Activated CD4-positive, alpha-beta T cell treated with anti-CD3 and anti-CD28 coated beads, Interleukin-2, amount 10 ng/mL, durations not matched to agents 7 days and 5 days (primary cell): Measurements from ENCODE around the gene GRIN3B. TPM values are rescaled to one million over a fixed set of nuclear protein-coding genes. Genes with fewer than 3 reads are reported as not detected.
A peak's percentile ranks its signal among the peaks of the same experiment; 100 is the strongest.
"Not testable (repeated sequence)": the region's sequence is repeated elsewhere in the genome, so short reads cannot be mapped to it uniquely, and the experiment has no call there.

Experiments
- CTCF ChIA-PET: fragments of 350-600 bp; sonication (Branson Sonifier 250); formaldehyde crosslinking; loops from one replicate; lab custom pipeline; 2021; ENCODE audit warnings: antibody characterized with exemption; lab: Charles Lee
- POLR2A ChIA-PET: fragments of 350-600 bp; sonication (Branson Sonifier 250); formaldehyde crosslinking; loops from one replicate; lab custom pipeline; 2021; ENCODE audit warnings: antibody characterized with exemption; lab: Charles Lee
- DNase-seq: peaks from one replicate; pipeline ENCODE4 v3.0.0-alpha.2; 2020
- H3K27ac Mint-ChIP-seq: one replicate; pipeline ENCODE4 v1.8.0; 2021; ENCODE audit warnings: mild to moderate bottlenecking, moderate library complexity, mixed read lengths
- H3K27me3 Mint-ChIP-seq: one replicate; pipeline ENCODE4 v1.8.0; 2021; ENCODE audit warnings: mixed read lengths
- H3K36me3 Mint-ChIP-seq: one replicate; pipeline ENCODE4 v1.8.0; 2021; ENCODE audit warnings: low read depth, mixed read lengths
- H3K4me1 Mint-ChIP-seq: one replicate; pipeline ENCODE4 v1.8.0; 2021; ENCODE audit warnings: mixed read lengths
- H3K4me3 Mint-ChIP-seq: one replicate; pipeline ENCODE4 v1.8.0; 2021; ENCODE audit warnings: mild to moderate bottlenecking, moderate library complexity, mixed read lengths
- H3K9me3 Mint-ChIP-seq: one replicate; pipeline ENCODE4 v1.8.0; 2021; ENCODE audit warnings: mixed read lengths
- total RNA-seq, 2 experiments: library from RNA; stranded (reverse); gene quantifications; one replicate each; pipeline ENCODE4 v1.2.3, GENCODE V29; 2021

GRIN3B gene
- total RNA-seq, 2 experiments from 2014 or later, result not detected

- H3K27ac Mint-ChIP-seq, result no peak overlapping the region
Observed at GRCh38 chr19:1015782-1016646, 15.8 kb downstream of the GRIN3B start.

GRCh38 chr19:1016647-1017114 lies 16.5 kb downstream of the GRIN3B start:
- POLR2A ChIA-PET, result no interaction called here
- CTCF ChIA-PET, result interaction anchor here (1.1 to 1.3 kb wide), 2 partner anchors 51 to 228 kb away, joined by 4 read pairs; no protein-coding TSS in a partner anchor
- Mint-ChIP-seq H3K27me3 (no peaks in the 10 kb centered on the region), H3K4me1 (peaks cover 31% of the 10 kb centered on the region), H3K9me3 (no peaks in the 10 kb centered on the region), H3K27ac (peak overlapping the region; percentile 57), H3K4me3 (no peak overlapping the region), H3K36me3 (peaks cover 4% of the 10 kb centered on the region)
- DNase-seq, result no peak

More at GRCh38 chr19:1015782-1016646, 15.8 kb downstream of the GRIN3B start:
- Mint-ChIP-seq H3K9me3 (no peaks in the 10 kb centered on the region), H3K27me3 (no peaks in the 10 kb centered on the region), H3K4me1 (peaks cover 25% of the 10 kb centered on the region), H3K36me3 (peaks cover 4% of the 10 kb centered on the region), H3K4me3 (no peak overlapping the region)
- POLR2A ChIA-PET, result no interaction called here
- CTCF ChIA-PET, result interaction anchor here (1.1 to 1.3 kb wide), 2 partner anchors 52 to 228 kb away, joined by 4 read pairs; no protein-coding TSS in a partner anchor
- DNase-seq, result no peak

- Mint-ChIP-seq H3K4me1 (peaks cover 33% of the 10 kb centered on the region), H3K9me3 (no peaks in the 10 kb centered on the region), H3K27ac (peak overlapping the region; percentile 57), H3K36me3 (peaks cover 4% of the 10 kb centered on the region), H3K4me3 (no peak overlapping the region), H3K27me3 (no peaks in the 10 kb centered on the region)
- POLR2A ChIA-PET, result no interaction called here
- no peak for DNase-seq
- CTCF ChIA-PET, result interaction anchor here (0.6 to 1.3 kb wide), 2 partner anchors 50 to 60 kb away, joined by 3 to 4 read pairs; no protein-coding TSS in a partner anchor
Observed at GRCh38 chr19:1017115-1017905, 17.1 kb downstream of the GRIN3B start.

- no peak for DNase-seq
- H3K4me1 Mint-ChIP-seq, result peaks cover 33% of the 10 kb centered on the region
- H3K4me3 Mint-ChIP-seq, result no peak overlapping the region
- no peak overlapping the region for H3K27ac Mint-ChIP-seq
- ChIA-PET POLR2A (no interaction called here), CTCF (no interaction called here)
- peaks cover 4% of the 10 kb centered on the region for H3K36me3 Mint-ChIP-seq
- no peaks in the 10 kb centered on the region for H3K9me3 Mint-ChIP-seq
- no peaks in the 10 kb centered on the region for H3K27me3 Mint-ChIP-seq
Observed at GRCh38 chr19:1017906-1018305, 17.7 kb downstream of the GRIN3B start.

GRCh38 chr19:1018393-1018792 lies 18.2 kb downstream of the GRIN3B start:
- Mint-ChIP-seq H3K4me3 (peak overlapping the region; percentile 96), H3K27ac (peak overlapping the region; percentile 72), H3K4me1 (peaks cover 33% of the 10 kb centered on the region)

GRCh38 chr19:1018932-1019615 lies 18.9 kb downstream of the GRIN3B start:
- H3K9me3 Mint-ChIP-seq, result no peaks in the 10 kb centered on the region
- H3K4me1 Mint-ChIP-seq, result peaks cover 35% of the 10 kb centered on the region
- CTCF ChIA-PET, result interaction anchor here (0.6 to 1.9 kb wide), 4 partner anchors 46 to 1122 kb away, joined by 3 to 4 read pairs (median 4); no protein-coding TSS in a partner anchor
- POLR2A ChIA-PET, result no interaction called here
- H3K27ac Mint-ChIP-seq, result peak overlapping the region; percentile 72
- H3K4me3 Mint-ChIP-seq, result peak overlapping the region; percentile 96
- H3K27me3 Mint-ChIP-seq, result no peaks in the 10 kb centered on the region
- no peak for DNase-seq
- peaks cover 4% of the 10 kb centered on the region for H3K36me3 Mint-ChIP-seq

More at GRCh38 chr19:1018393-1018792, 18.2 kb downstream of the GRIN3B start:
- ChIA-PET POLR2A (no interaction called here), CTCF (interaction anchor here (1.9 kb wide), 1 partner anchor 46 kb away, joined by 4 read pairs; no protein-coding TSS in a partner anchor)
- Mint-ChIP-seq H3K27me3 (no peaks in the 10 kb centered on the region), H3K36me3 (peaks cover 4% of the 10 kb centered on the region), H3K9me3 (no peaks in the 10 kb centered on the region)
- DNase-seq, result no peak

- POLR2A ChIA-PET, result interaction anchor here (1.1 kb wide), 1 partner anchor 11 kb away, joined by 3 read pairs; no protein-coding TSS in a partner anchor
Observed at GRCh38 chr19:1019616-1019961, 19.4 kb downstream of the GRIN3B start.

GRCh38 chr19:1019980-1020867 lies 20.0 kb downstream of the GRIN3B start:
- H3K27ac Mint-ChIP-seq, result peak overlapping the region; percentile 91
- CTCF ChIA-PET, result interaction anchor here (0.6 to 1.9 kb wide), 3 partner anchors 45 to 224 kb away, joined by 3 to 4 read pairs (median 4); no protein-coding TSS in a partner anchor
- DNase-seq, result peak; percentile 47

More at GRCh38 chr19:1019616-1019961, 19.4 kb downstream of the GRIN3B start:
- H3K27ac Mint-ChIP-seq, result peak overlapping the region; percentile 91
- peak overlapping the region; percentile 96 for H3K4me3 Mint-ChIP-seq
- H3K4me1 Mint-ChIP-seq, result peaks cover 35% of the 10 kb centered on the region
- no peaks in the 10 kb centered on the region for H3K9me3 Mint-ChIP-seq
- no peaks in the 10 kb centered on the region for H3K27me3 Mint-ChIP-seq
- no peak for DNase-seq
- H3K36me3 Mint-ChIP-seq, result peaks cover 4% of the 10 kb centered on the region
- CTCF ChIA-PET, result interaction anchor here (0.6 to 1.9 kb wide), 3 partner anchors 45 to 225 kb away, joined by 3 to 4 read pairs (median 4); no protein-coding TSS in a partner anchor

GRCh38 chr19:1020868-1021425 lies 20.7 kb downstream of the GRIN3B start, which contains the start of gene TMEM259:
Gene TMEM259, minus strand, starts transcription at chr19:1021123. Its CDS starts 127 bp downstream, at chr19:1020996.
- Mint-ChIP-seq H3K36me3 (peaks cover 4% of the 10 kb centered on the region), H3K27ac (peak within 1 kb of the TSS; percentile 96), H3K4me3 (peak within 1 kb of the TSS; percentile 96), H3K4me1 (peaks cover 37% of the 10 kb centered on the region), H3K27me3 (no peaks in the 10 kb centered on the region), H3K9me3 (no peaks in the 10 kb centered on the region)
- ChIA-PET POLR2A (interaction anchor here (1.1 kb wide), 3 partner anchors 10 to 54 kb away, joined by 3 to 4 read pairs (median 3); partner anchors contain the start of gene ABCA7), CTCF (interaction anchor here (0.7 to 1.5 kb wide), 7 partner anchors 10 to 224 kb away, joined by 3 to 5 read pairs (median 4); partner anchors contain the start of gene ARHGAP45)
- peak; percentile 98 for DNase-seq

More at GRCh38 chr19:1019980-1020867, 20.0 kb downstream of the GRIN3B start:
- POLR2A ChIA-PET, result interaction anchor here (1.1 kb wide), 2 partner anchors 10 to 55 kb away, joined by 3 to 4 read pairs; no protein-coding TSS in a partner anchor
- no peaks in the 10 kb centered on the region for H3K27me3 Mint-ChIP-seq
- H3K4me1 Mint-ChIP-seq, result peaks cover 35% of the 10 kb centered on the region
- peaks cover 4% of the 10 kb centered on the region for H3K36me3 Mint-ChIP-seq
- peak overlapping the region; percentile 96 for H3K4me3 Mint-ChIP-seq
- H3K9me3 Mint-ChIP-seq, result no peaks in the 10 kb centered on the region

- DNase-seq, H3K36me3 Mint-ChIP-seq, CTCF ChIA-PET, POLR2A ChIA-PET, H3K9me3 Mint-ChIP-seq, H3K4me3 Mint-ChIP-seq, H3K27me3 Mint-ChIP-seq: not testable (repeated sequence)
- H3K4me1 Mint-ChIP-seq, result peaks cover 17% of the 10 kb centered on the region
- H3K27ac Mint-ChIP-seq, result peak overlapping the region; percentile 31
Observed at GRCh38 chr19:1023883-1024188, 23.6 kb downstream of the GRIN3B start.

- not testable (repeated sequence) for H3K4me3 Mint-ChIP-seq
- H3K36me3 Mint-ChIP-seq, result peaks cover 15% of the 10 kb centered on the region
Observed at GRCh38 chr19:1025080-1025479, 24.9 kb downstream of the GRIN3B start.

More at GRCh38 chr19:1025080-1025479, 24.9 kb downstream of the GRIN3B start:
- POLR2A ChIA-PET, H3K27ac Mint-ChIP-seq, H3K27me3 Mint-ChIP-seq, DNase-seq, H3K9me3 Mint-ChIP-seq: not testable (repeated sequence)
- CTCF ChIA-PET, result interaction anchor here (0.6 to 2.7 kb wide), 3 partner anchors 12 to 31 kb away, joined by 3 to 15 read pairs (median 4); partner anchors contain the start of gene ABCA7
- peaks cover 20% of the 10 kb centered on the region for H3K4me1 Mint-ChIP-seq
